GM12872 (cell line): Measurements from ENCODE around the gene HFE.

ENCODE experiments used
- CTCF ChIP-seq: IDR thresholded peaks from 3 replicates; pipeline ENCODE4 v1.5.1; 2011; ENCODE audit warnings: low read depth, mild to moderate bottlenecking, low read length, moderate library complexity; ENCODE audit not compliant: insufficient read depth

The HFE gene

GRCh38 chr6:26141378-26141904 is 54.2 kb downstream of the HFE start:
- TF ChIP-seq CTCF = no peak

GRCh38 chr6:26142026-26142425 is 54.8 kb downstream of the HFE start:
- TF ChIP-seq CTCF = no peak
